IMR-90 (cell line): ENCODE data around the gene SP2.

Experiments
- CEBPB ChIP-seq: IDR thresholded peaks from 2 replicates; pipeline ENCODE4 v1.6.1; 2012; ENCODE audit warnings: low read depth, low read length, improper control_type of control experiment
- CHD1 ChIP-seq: IDR thresholded peaks from 2 replicates; pipeline ENCODE4 v1.6.1; 2012; ENCODE audit warnings: low read depth, low read length, improper control_type of control experiment
- CTCF ChIP-seq: conservative IDR thresholded peaks from 2 replicates; pipeline ENCODE4 v1.5.1; 2012; ENCODE audit warnings: mild to moderate bottlenecking, low read depth, low read length, improper control_type of control experiment
- ELK1 ChIP-seq: fragments of 150-350 bp; IDR thresholded peaks from 2 replicates; pipeline ENCODE4 v1.6.1; 2016; ENCODE audit warnings: low read depth, mild to moderate bottlenecking, low read length, moderate library complexity, borderline replicate concordance
- POLR2A ChIP-seq: IDR thresholded peaks from 2 replicates; pipeline ENCODE4 v1.6.1; 2012; ENCODE audit warnings: mild to moderate bottlenecking, low read depth, low read length
- RAD21 ChIP-seq: IDR thresholded peaks from 2 replicates; pipeline ENCODE4 v1.6.1; 2012; ENCODE audit warnings: low read length, improper control_type of control experiment
- RFX5 ChIP-seq: IDR thresholded peaks from 2 replicates; pipeline ENCODE4 v1.8.0; 2012; ENCODE audit warnings: low read depth, mild to moderate bottlenecking, low read length, moderate library complexity

- TF ChIP-seq CTCF, result no peak
- no peak for TF ChIP-seq RFX5
- no peak for TF ChIP-seq CHD1
- TF ChIP-seq RAD21, result no peak
- no peak for TF ChIP-seq POLR2A
- TF ChIP-seq ELK1, result no peak
- TF ChIP-seq CEBPB, result no peak
Observed at GRCh38 chr17:47973541-47973940, 77.5 kb downstream of the SP2 start.
